D721Med (cell line): Measurements from ENCODE around the gene CPSF4L.

Experiments used
- DNase-seq: peaks from one replicate; pipeline ENCODE4 v3.0.0; 2011; ENCODE audit warnings: low spot score; ENCODE audit not compliant: insufficient read length
- FAIRE-seq: peaks from 2 replicates; lab custom pipeline; 2011; peaks lifted over from hg19 to GRCh38; lab: Jason Lieb, UNC
- TF ChIP-seq, protein P1 (sequence below): IDR thresholded peaks from 2 replicates; pipeline ENCODE4 v1.5.1; 2012; ENCODE audit warnings: mild to moderate bottlenecking, control low read depth; ENCODE audit not compliant: insufficient read depth; ENCODE audit errors: missing control alignments

CPSF4L gene

DNA sequence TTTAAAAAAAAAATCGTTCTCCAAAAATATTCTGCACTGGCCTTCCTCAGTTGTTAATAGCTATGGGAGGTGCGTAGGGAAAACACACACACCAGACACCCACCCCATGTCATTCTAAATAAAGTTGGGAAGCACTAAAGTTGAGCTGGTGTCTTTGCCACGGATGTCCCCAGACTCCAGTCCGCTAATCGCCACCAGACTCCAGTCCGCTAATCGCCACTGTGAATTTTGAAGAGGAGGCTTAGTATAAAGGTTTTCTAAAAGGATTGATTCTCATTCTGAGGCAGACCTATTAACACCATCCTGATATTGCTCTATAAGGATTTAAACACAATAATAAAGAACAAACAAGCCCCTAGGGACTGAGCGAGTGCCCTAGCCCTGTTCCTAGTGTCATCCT lies 22.7 kb upstream of the CPSF4L start:
- DNase-seq (no peak), FAIRE-seq (no peak)
- TF ChIP-seq, protein P1, sequence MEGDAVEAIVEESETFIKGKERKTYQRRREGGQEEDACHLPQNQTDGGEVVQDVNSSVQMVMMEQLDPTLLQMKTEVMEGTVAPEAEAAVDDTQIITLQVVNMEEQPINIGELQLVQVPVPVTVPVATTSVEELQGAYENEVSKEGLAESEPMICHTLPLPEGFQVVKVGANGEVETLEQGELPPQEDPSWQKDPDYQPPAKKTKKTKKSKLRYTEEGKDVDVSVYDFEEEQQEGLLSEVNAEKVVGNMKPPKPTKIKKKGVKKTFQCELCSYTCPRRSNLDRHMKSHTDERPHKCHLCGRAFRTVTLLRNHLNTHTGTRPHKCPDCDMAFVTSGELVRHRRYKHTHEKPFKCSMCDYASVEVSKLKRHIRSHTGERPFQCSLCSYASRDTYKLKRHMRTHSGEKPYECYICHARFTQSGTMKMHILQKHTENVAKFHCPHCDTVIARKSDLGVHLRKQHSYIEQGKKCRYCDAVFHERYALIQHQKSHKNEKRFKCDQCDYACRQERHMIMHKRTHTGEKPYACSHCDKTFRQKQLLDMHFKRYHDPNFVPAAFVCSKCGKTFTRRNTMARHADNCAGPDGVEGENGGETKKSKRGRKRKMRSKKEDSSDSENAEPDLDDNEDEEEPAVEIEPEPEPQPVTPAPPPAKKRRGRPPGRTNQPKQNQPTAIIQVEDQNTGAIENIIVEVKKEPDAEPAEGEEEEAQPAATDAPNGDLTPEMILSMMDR = no peak

DNA sequence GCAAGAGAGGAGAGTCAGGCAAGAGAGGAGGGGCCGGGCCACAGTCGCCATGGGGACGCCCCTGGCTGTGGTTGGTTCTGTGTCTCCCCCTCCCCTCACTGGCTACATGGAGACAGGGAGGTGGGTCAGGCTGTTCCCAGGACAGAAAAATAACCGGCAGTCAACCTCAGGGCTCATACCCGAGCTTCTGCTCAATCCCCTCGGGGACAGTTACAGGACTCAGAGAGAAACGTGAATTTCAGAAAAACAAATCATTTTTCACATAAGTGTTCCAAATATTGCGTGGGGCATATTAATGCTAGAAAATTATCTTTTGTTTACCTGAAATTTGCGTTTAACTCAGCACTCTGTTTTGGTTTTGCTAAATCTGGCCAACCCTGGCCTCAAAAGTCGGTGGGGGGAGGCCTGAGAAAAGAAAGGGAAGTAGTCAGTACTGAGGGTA lies 22.2 kb upstream of the CPSF4L start:
- TF ChIP-seq, protein P1 = no peak
- no peak for DNase-seq
- no peak for FAIRE-seq

DNA sequence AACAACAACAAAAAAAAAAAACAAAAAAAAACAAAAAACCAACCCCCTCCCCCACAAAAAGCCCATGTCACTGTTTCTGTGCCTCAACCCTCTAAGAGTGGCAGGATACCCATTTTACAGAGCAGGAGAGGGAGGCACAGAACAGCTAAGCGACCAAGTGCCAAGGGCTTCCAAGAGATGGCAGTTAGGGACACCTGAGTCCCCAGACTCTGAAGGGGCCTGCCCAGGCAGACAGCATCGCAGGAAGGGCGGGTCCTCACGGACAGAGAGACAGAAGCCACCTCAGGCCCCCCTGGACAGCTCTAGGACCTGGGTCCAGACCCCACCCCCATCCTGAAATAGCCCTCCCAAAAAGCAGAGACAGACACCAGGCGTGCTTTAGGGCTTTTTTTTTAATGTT lies 21.6 kb upstream of the CPSF4L start:
- DNase-seq = no peak
- TF ChIP-seq, protein P1 = no peak
- no peak for FAIRE-seq

DNA sequence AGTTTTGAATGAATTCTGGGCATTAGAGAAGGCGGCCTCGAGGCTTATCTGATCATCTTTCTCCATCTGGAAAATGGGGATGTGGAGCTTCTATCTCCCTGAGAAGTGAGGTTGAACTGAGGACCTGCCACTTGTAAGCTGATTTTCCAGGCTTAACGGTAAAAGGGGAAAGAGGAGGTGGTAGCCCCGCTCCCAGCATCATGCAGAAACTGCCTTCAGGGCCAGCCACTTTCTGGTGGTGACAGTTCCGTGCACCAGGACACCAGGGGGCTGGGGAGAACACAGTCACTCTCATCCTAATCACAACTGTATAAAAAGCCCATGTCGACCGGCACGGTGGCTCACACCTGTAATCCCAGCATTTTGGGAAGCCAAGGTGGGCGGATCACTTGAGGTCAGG lies 20.9 kb upstream of the CPSF4L start:
- no peak for FAIRE-seq
- DNase-seq = no peak
- TF ChIP-seq, protein P1 = no peak

DNA sequence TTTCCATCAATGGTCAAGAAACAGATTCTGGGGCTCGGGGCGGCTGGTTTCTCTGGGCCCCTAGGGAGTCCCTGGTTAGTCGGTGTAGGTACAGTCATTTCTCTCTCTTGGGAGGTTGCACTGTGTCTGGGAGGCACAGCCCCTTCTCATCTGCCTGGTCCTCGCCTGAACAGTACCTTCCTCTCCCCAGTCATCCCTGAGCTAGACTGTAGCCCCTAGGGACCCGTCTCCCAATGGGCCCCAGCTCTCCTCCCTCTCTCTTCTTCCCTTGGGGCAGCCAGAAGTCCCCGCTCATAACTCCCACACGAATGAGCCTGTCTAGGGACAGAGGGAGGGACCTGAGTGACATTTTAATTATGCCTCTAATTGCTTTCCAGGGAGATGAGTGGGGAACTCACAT lies 20.2 kb upstream of the CPSF4L start:
- no peak for DNase-seq

DNA sequence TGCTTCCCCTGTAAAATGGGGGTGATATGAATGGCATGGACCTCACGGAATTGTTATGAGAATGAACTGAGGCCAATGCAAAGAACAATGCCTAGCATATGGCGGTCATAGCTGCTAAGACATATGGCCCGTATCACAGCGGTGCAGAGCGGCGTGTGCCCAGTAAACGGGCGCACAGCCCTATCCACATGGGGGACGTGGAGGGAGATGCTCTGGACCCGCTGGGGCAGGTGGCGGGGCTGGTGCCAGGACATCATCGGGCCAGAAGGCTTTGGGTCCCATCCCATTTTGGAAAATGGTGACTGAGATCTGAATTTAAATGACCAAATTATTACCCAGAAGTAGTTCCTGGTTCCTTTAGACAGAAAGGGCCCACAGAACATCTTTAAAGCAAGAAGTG lies 18.5 kb upstream of the CPSF4L start:
- DNase-seq (no peak), FAIRE-seq (no peak)
- TF ChIP-seq, protein P1 = no peak

More for the DNA sequence above, 20.2 kb upstream of the CPSF4L start:
- TF ChIP-seq, protein P1 = no peak
- no peak for FAIRE-seq

DNA sequence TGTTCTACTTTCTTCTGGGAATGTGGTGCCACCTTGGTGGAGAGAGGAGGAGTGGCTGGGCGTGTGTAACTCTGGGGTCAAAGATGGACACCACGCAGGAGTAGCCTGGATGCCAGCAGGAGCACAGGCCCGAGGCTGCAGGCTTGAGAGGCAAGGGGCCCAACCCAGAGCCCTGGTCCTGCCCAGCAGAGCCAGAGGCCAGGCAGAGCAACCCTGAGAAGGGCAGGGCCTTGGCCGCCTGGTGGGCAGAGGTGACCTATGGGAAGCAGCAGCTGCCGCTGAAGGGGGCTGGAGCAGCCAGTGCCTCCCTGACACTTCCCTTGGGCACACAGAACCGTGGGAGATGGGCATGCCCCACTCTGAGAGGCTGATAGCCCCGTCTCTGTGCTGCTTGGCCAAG lies 18.0 kb upstream of the CPSF4L start:
- FAIRE-seq (no peak), DNase-seq (no peak)
- TF ChIP-seq, protein P1 = no peak
